Measurements from ENCODE around the gene NOVA2. TPM values are rescaled to one million over a fixed set of nuclear protein-coding genes. Genes with fewer than 3 reads are reported as not detected.

The NOVA2 gene
- polyA plus RNA-seq, 1 donor from 2014 or later, result 9.3 TPM

- Histone ChIP-seq H3K4me3 (ENCODE audit: low read length) (no peak overlapping the region), H3K4me2 (ENCODE audit: low read length) (no peak overlapping the region), H3K9me3 (ENCODE audit: low read length) (no peaks in the 10 kb centered on the region), H3K27ac (ENCODE audit: low read length) (no peak overlapping the region), H2AFZ (ENCODE audit: low read depth, low read length) (no peak overlapping the region), H3K36me3 (ENCODE audit: insufficient read depth, low read length) (peaks cover 16% of the 10 kb centered on the region), H3K9ac (ENCODE audit: low read length) (no peak overlapping the region), H3F3A (ENCODE audit: insufficient read depth, low read length, poor library complexity, severe bottlenecking) (no peaks in the 10 kb centered on the region), H3K27me3 (ENCODE audit: insufficient read depth, low read depth, low read length) (no peaks in the 10 kb centered on the region), H3K79me2 (replicated peaks; ENCODE audit: insufficient read depth, low read length) (peaks cover 10% of the 10 kb centered on the region), H3K9me2 (ENCODE audit: insufficient read depth, low read length) (no peaks in the 10 kb centered on the region), H4K20me1 (ENCODE audit: insufficient read depth) (peaks cover 10% of the 10 kb centered on the region)
- TF ChIP-seq EZH2 (IDR thresholded peaks at IDR 0.05; ENCODE audit: borderline replicate concordance, insufficient read depth, low read length, poor library complexity, severe bottlenecking) (no peak), REST (IDR thresholded peaks at IDR 0.05; ENCODE audit: borderline replicate concordance) (no peak), MXI1 (conservative IDR thresholded peaks at IDR 0.05; ENCODE audit: poor library complexity, severe bottlenecking) (no peak), POLR2AphosphoS5 (IDR thresholded peaks at IDR 0.05) (no peak), RAD21 (conservative IDR thresholded peaks at IDR 0.05) (no peak), SMC3 (conservative IDR thresholded peaks at IDR 0.05; ENCODE audit: poor library complexity) (no peak), TAF1 (IDR thresholded peaks at IDR 0.05; ENCODE audit: low read depth) (no peak), EP300 (conservative IDR thresholded peaks at IDR 0.05; ENCODE audit: poor library complexity, severe bottlenecking) (no peak)
- TF ChIP-seq, protein P1, sequence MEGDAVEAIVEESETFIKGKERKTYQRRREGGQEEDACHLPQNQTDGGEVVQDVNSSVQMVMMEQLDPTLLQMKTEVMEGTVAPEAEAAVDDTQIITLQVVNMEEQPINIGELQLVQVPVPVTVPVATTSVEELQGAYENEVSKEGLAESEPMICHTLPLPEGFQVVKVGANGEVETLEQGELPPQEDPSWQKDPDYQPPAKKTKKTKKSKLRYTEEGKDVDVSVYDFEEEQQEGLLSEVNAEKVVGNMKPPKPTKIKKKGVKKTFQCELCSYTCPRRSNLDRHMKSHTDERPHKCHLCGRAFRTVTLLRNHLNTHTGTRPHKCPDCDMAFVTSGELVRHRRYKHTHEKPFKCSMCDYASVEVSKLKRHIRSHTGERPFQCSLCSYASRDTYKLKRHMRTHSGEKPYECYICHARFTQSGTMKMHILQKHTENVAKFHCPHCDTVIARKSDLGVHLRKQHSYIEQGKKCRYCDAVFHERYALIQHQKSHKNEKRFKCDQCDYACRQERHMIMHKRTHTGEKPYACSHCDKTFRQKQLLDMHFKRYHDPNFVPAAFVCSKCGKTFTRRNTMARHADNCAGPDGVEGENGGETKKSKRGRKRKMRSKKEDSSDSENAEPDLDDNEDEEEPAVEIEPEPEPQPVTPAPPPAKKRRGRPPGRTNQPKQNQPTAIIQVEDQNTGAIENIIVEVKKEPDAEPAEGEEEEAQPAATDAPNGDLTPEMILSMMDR (IDR thresholded peaks at IDR 0.05; ENCODE audit: poor library complexity, severe bottlenecking), result no peak
These were observed 38.4 kb downstream of the NOVA2 start for GRCh38 chr19:45935267-45935666.

- H3K36me3 ChIP-seq (ENCODE audit: insufficient read depth, low read length), result peaks cover 16% of the 10 kb centered on the region
These were observed 39.0 kb downstream of the NOVA2 start for GRCh38 chr19:45934551-45935230.

More at GRCh38 chr19:45934551-45935230, 39.0 kb downstream of the NOVA2 start:
- Histone ChIP-seq H3F3A (ENCODE audit: insufficient read depth, low read length, poor library complexity, severe bottlenecking) (no peaks in the 10 kb centered on the region), H3K9ac (ENCODE audit: low read length) (no peak overlapping the region), H2AFZ (ENCODE audit: low read depth, low read length) (no peak overlapping the region), H3K4me2 (ENCODE audit: low read length) (no peak overlapping the region), H4K20me1 (ENCODE audit: insufficient read depth) (peaks cover 10% of the 10 kb centered on the region), H3K9me3 (ENCODE audit: low read length) (no peaks in the 10 kb centered on the region), H3K27me3 (ENCODE audit: insufficient read depth, low read depth, low read length) (no peaks in the 10 kb centered on the region), H3K27ac (ENCODE audit: low read length) (no peak overlapping the region), H3K4me3 (ENCODE audit: low read length) (no peak overlapping the region), H3K9me2 (ENCODE audit: insufficient read depth, low read length) (no peaks in the 10 kb centered on the region), H3K79me2 (replicated peaks; ENCODE audit: insufficient read depth, low read length) (peaks cover 10% of the 10 kb centered on the region)
- TF ChIP-seq, protein P1 (IDR thresholded peaks at IDR 0.05; ENCODE audit: poor library complexity, severe bottlenecking), result no peak
- TF ChIP-seq SMC3 (conservative IDR thresholded peaks at IDR 0.05; ENCODE audit: poor library complexity) (no peak), EP300 (conservative IDR thresholded peaks at IDR 0.05; ENCODE audit: poor library complexity, severe bottlenecking) (no peak), RAD21 (conservative IDR thresholded peaks at IDR 0.05) (no peak), EZH2 (IDR thresholded peaks at IDR 0.05; ENCODE audit: borderline replicate concordance, insufficient read depth, low read length, poor library complexity, severe bottlenecking) (no peak), REST (IDR thresholded peaks at IDR 0.05; ENCODE audit: borderline replicate concordance) (no peak), POLR2AphosphoS5 (IDR thresholded peaks at IDR 0.05) (no peak), MXI1 (conservative IDR thresholded peaks at IDR 0.05; ENCODE audit: poor library complexity, severe bottlenecking) (no peak), TAF1 (IDR thresholded peaks at IDR 0.05; ENCODE audit: low read depth) (no peak)

Data from neural cell (in vitro differentiated cells).